Endothelial cell of umbilical vein (primary cell): ENCODE results near the gene ZDBF2. TPM values are rescaled to one million over a fixed set of nuclear protein-coding genes. Genes with fewer than 3 reads are reported as not detected.

Experiments used
- BruUV-seq: library from RNA; stranded (reverse); fragments of 400-500 nt; replicated peaks from 2 replicates; lab custom pipeline; 2021; lab: Mats Ljungman, UMichigan
- CTCF ChIA-PET: fragments of 300-600, 350-600 bp; sonication (Branson Sonifier 250); formaldehyde crosslinking; loops from one replicate; lab custom pipeline; 2021; ENCODE audit warnings: antibody characterized with exemption, inconsistent platforms; lab: Charles Lee
- POLR2A ChIA-PET: fragments of 300-600, 350-600 bp; sonication (Branson Sonifier 250); formaldehyde crosslinking; loops from one replicate; lab custom pipeline; 2021; ENCODE audit warnings: antibody characterized with exemption, inconsistent platforms; lab: Charles Lee
- DNase-seq: peaks from one replicate; pipeline ENCODE4 v3.0.0-alpha.2; 2011; ENCODE audit warnings: low read depth, low spot score
- FAIRE-seq: peaks from 2 replicates; lab custom pipeline; 2011; peaks lifted over from hg19 to GRCh38; lab: Jason Lieb, UNC
- H2AFZ ChIP-seq: 2 replicates; pipeline ENCODE4 v1.6.0; 2012; ENCODE audit warnings: low read depth, low read length, control low read depth, inconsistent platforms
- H3K27ac ChIP-seq: 2 replicates; pipeline ENCODE4 v1.5.1; 2011; ENCODE audit warnings: low read depth, mild to moderate bottlenecking, control low read depth, low read length, moderate library complexity; ENCODE audit not compliant: insufficient read depth
- H3K27me3 ChIP-seq, 2 experiments: 2 replicates each; pipeline versions ENCODE4 v1.6.0 to v1.6.1; 2011; ENCODE audit warnings: low read length in 2 of 2, mixed read lengths in 1 of 2; ENCODE audit not compliant: control insufficient read depth in 2 of 2, insufficient read depth in 2 of 2
- H3K36me3 ChIP-seq, 2 experiments: 2 replicates in 1 of 2; 3 replicates in 1 of 2; pipeline ENCODE4 v1.5.1; 2011; ENCODE audit warnings: low read length in 2 of 2, mild to moderate bottlenecking in 1 of 2, moderate library complexity in 1 of 2; ENCODE audit not compliant: control insufficient read depth in 2 of 2, insufficient read depth in 2 of 2; ENCODE audit errors: extremely low read depth in 1 of 2
- H3K4me1 ChIP-seq: 3 replicates; pipeline ENCODE4 v1.5.1; 2011; ENCODE audit warnings: mild to moderate bottlenecking, low read length; ENCODE audit not compliant: control insufficient read depth, insufficient read depth; ENCODE audit errors: extremely low read depth
- H3K4me2 ChIP-seq: 2 replicates; pipeline ENCODE4 v1.6.1; 2011; ENCODE audit warnings: low read length, control low read depth, mixed read lengths; ENCODE audit not compliant: insufficient read depth
- H3K4me3 ChIP-seq, 3 experiments: fragments of 200-600 bp in 1 of 3; sonication (generic), shearing (Covaris generic) in 1 of 3; replicated peaks in 1 of 3; 2 replicates each; pipeline ENCODE4 v1.5.1; 2011 to 2016; ENCODE audit warnings: control low read depth in 3 of 3, low read length in 3 of 3, mild to moderate bottlenecking in 2 of 3, inconsistent platforms in 1 of 3, low read depth in 1 of 3, moderate library complexity in 1 of 3; ENCODE audit not compliant: insufficient read depth in 1 of 3
- H3K79me2 ChIP-seq: 2 replicates; pipeline ENCODE4 v1.6.0; 2012; ENCODE audit warnings: low read length, inconsistent platforms; ENCODE audit not compliant: control insufficient read depth, insufficient read depth
- H3K9ac ChIP-seq: replicated peaks from 2 replicates; pipeline ENCODE3; 2011; ENCODE audit warnings: low read length, control low read depth; ENCODE audit not compliant: insufficient read depth; ENCODE audit errors: extremely low read depth
- H3K9me1 ChIP-seq: replicated peaks from 3 replicates; pipeline ENCODE4 v1.6.0; 2011; ENCODE audit warnings: mild to moderate bottlenecking, low read length; ENCODE audit not compliant: control insufficient read depth, insufficient read depth; ENCODE audit errors: extremely low read depth
- H3K9me3 ChIP-seq: replicated peaks from 2 replicates; pipeline ENCODE4 v1.5.1; 2012; ENCODE audit warnings: low read length, inconsistent platforms; ENCODE audit not compliant: control insufficient read depth, insufficient read depth
- H4K20me1 ChIP-seq: replicated peaks from 2 replicates; pipeline ENCODE3; 2011; ENCODE audit warnings: mild to moderate bottlenecking, low read length; ENCODE audit not compliant: control insufficient read depth, insufficient read depth; ENCODE audit errors: extremely low read depth
- CTCF ChIP-seq, 2 donors: IDR thresholded peaks; 1 replicate in 1 of 2; 2 replicates in 1 of 2; pipeline ENCODE4 v1.5.1; 2011; ENCODE audit warnings: low read length in 2 of 2, mild to moderate bottlenecking in 2 of 2, moderate library complexity in 2 of 2, control low read depth in 1 of 2, inconsistent platforms in 1 of 2, low read depth in 1 of 2; ENCODE audit not compliant: insufficient read depth in 1 of 2; ENCODE audit errors: extremely low read depth in 1 of 2
- EZH2 ChIP-seq: IDR thresholded peaks from 2 replicates; pipeline ENCODE4 v1.6.1; 2012; ENCODE audit warnings: borderline replicate concordance, low read depth, mild to moderate bottlenecking, moderate library complexity, low read length, inconsistent platforms; ENCODE audit not compliant: severe bottlenecking
- FOS ChIP-seq: IDR thresholded peaks from 2 replicates; pipeline ENCODE4 v1.6.1; 2011; ENCODE audit warnings: mild to moderate bottlenecking, low read length, moderate library complexity, borderline replicate concordance; ENCODE audit not compliant: insufficient read depth
- GATA2 ChIP-seq: IDR thresholded peaks from 2 replicates; pipeline ENCODE4 v1.7.0; 2011; ENCODE audit warnings: low read depth, mild to moderate bottlenecking, moderate library complexity, mixed read lengths, low read length; ENCODE audit not compliant: insufficient read length, insufficient read depth
- JUN ChIP-seq: IDR thresholded peaks from 2 replicates; pipeline ENCODE4 v1.6.1; 2011; ENCODE audit warnings: borderline replicate concordance, low read depth; ENCODE audit not compliant: insufficient read length, insufficient read depth
- MAX ChIP-seq: IDR thresholded peaks from 2 replicates; pipeline ENCODE4 v1.6.1; 2011; ENCODE audit not compliant: insufficient read depth, insufficient read length
- MYC ChIP-seq: IDR thresholded peaks from one replicate; pipeline ENCODE4 v1.6.1; 2011; ENCODE audit warnings: mild to moderate bottlenecking, low read depth, low read length
- POLR2A ChIP-seq: IDR thresholded peaks from 2 replicates; pipeline ENCODE4 v1.6.1; 2012; ENCODE audit warnings: low read depth, mild to moderate bottlenecking, control low read depth, low read length
- POLR2AphosphoS5 ChIP-seq: IDR thresholded peaks from 2 replicates; pipeline ENCODE4 v1.6.1; 2012; ENCODE audit warnings: low read depth, mild to moderate bottlenecking, control low read depth, low read length, moderate library complexity; ENCODE audit not compliant: insufficient read depth
- dilution Hi-C: fragments of 300-500 bp; cut with MboI; formaldehyde crosslinking; loops from one replicate; pipeline ENCODE4 v1.15.0; 2019; ENCODE audit warnings: low sequenced_read_pairs; ENCODE audit not compliant: extremely low pct_ligation_motif_present
- intact Hi-C: fragments of 100-400 bp; cut with micrococcal nuclease; formaldehyde crosslinking; loops from one replicate; pipeline ENCODE4 v1.10.0; 2022
- polyA plus RNA-seq, 4 experiments: library from polyadenylated mRNA; depleted of rRNA in 3 of 4; stranded (reverse) in 3 of 4; unstranded in 1 of 4; fragments of >200 nt; gene quantifications; 2 replicates each; pipeline versions ENCODE4 v1.2.1 to v1.2.3, GENCODE V29; 2011 to 2012; ENCODE audit warnings: missing spikeins in 1 of 4
- total RNA-seq: library from RNA; stranded (reverse); gene quantifications from 2 replicates; pipeline ENCODE4 v1.2.3, GENCODE V29; 2021

ZDBF2 gene
- total and polyA plus RNA-seq, 2 donors (not counting 3 experiments of a cell fraction or from before 2014, with no cell fraction given): 1.3 to 9.6 TPM

GRCh38 chr2:206229642-206230041, 44.8 kb upstream of the ZDBF2 start:
- no peaks in the 10 kb centered on the region for H3K4me1 ChIP-seq
- BruUV-seq: no TSS peak
- no peaks in the 10 kb centered on the region for H3K79me2 ChIP-seq
- ChIA-PET POLR2A (no interaction called here), CTCF (interaction anchor here (1.1 kb wide), 1 partner anchor 72 kb away, joined by 3 read pairs; no protein-coding TSS in a partner anchor)
- H3K4me2 ChIP-seq: no peak overlapping the region
- H3K9ac ChIP-seq: no peak overlapping the region
- no peaks in the 10 kb centered on the region for H4K20me1 ChIP-seq
- no peaks in the 10 kb centered on the region for H3K9me3 ChIP-seq
- H2AFZ ChIP-seq: no peak overlapping the region
- no peaks in the 10 kb centered on the region for H3K36me3 ChIP-seq
- no peak for DNase-seq
- intact Hi-C loops (no loop called here), dilution Hi-C loops (no loop called here)
- H3K27ac ChIP-seq: no peak overlapping the region
- H3K27me3 ChIP-seq: peaks cover 0 to 2% of the 10 kb centered on the region in 2 experiments
- no peak for TF ChIP-seq MAX
- TF ChIP-seq FOS: no peak
- TF ChIP-seq MYC: no peak
- TF ChIP-seq POLR2AphosphoS5: no peak
- no peak for TF ChIP-seq POLR2A
- no peak for TF ChIP-seq EZH2
- no peak for TF ChIP-seq GATA2
- no peak for TF ChIP-seq CTCF (IDR thresholded peaks at IDR 0.05; ENCODE audit: extremely low read depth in 1 of 2, insufficient read depth in 1 of 2, low read depth in 1 of 2, low read length in 2 of 2)
- TF ChIP-seq JUN: no peak
- FAIRE-seq: no peak
- no peaks in the 10 kb centered on the region for H3K9me1 ChIP-seq
- H3K4me3 ChIP-seq: no peak overlapping the region
